Measurements from ENCODE around the gene GALNT9. TPM values are rescaled to one million over a fixed set of nuclear protein-coding genes. Genes with fewer than 3 reads are reported as not detected.

GALNT9 gene
- total RNA-seq, 1 donor from 2014 or later: not detected

GRCh38 chr12:132338311-132338710, 8.9 kb upstream of the GALNT9 start:
- peaks cover 25% of the 10 kb centered on the region for H3K27me3 Mint-ChIP-seq (ENCODE audit: insufficient read depth, low read depth)
- no peaks in the 10 kb centered on the region for H4K20me1 ChIP-seq (ENCODE audit: low read depth)
- no peak for DNase-seq (ENCODE audit: low spot score)
- H2AFZ ChIP-seq (replicated peaks): no peak overlapping the region
- H3K27ac Mint-ChIP-seq: no peak overlapping the region
- H3K79me2 ChIP-seq (ENCODE audit: low read depth): no peaks in the 10 kb centered on the region
- H3K9me3 Mint-ChIP-seq: peaks cover 2% of the 10 kb centered on the region
- no peak overlapping the region for H3K27ac ChIP-seq
- no peak overlapping the region for H3K9ac ChIP-seq
- no peaks in the 10 kb centered on the region for H3K36me3 ChIP-seq
- no peak for TF ChIP-seq EZH2phosphoT487 (IDR thresholded peaks at IDR 0.05)
- no peak for TF ChIP-seq EZH2 (IDR thresholded peaks at IDR 0.05)
- no peak for TF ChIP-seq CTCF (IDR thresholded peaks at IDR 0.05)
- peaks cover 6% of the 10 kb centered on the region for H3F3A ChIP-seq (ENCODE audit: low read depth)
- no peaks in the 10 kb centered on the region for H3K4me1 ChIP-seq
- peaks cover 14% of the 10 kb centered on the region for H3K4me1 Mint-ChIP-seq
- no peak overlapping the region for H3K4me3 ChIP-seq
- no peak overlapping the region for H3K4me2 ChIP-seq
- no peaks in the 10 kb centered on the region for H3K9me3 ChIP-seq (ENCODE audit: low read depth)
- no peak overlapping the region for H3K4me3 Mint-ChIP-seq
- peaks cover 84% of the 10 kb centered on the region for H3K27me3 ChIP-seq
- no peaks in the 10 kb centered on the region for H3K36me3 Mint-ChIP-seq

- Histone ChIP-seq H2AFZ (replicated peaks) (no peak overlapping the region), H3K9ac (no peak overlapping the region), H3K9me3 (ENCODE audit: low read depth) (no peaks in the 10 kb centered on the region), H3K4me2 (no peak overlapping the region), H3K27ac (no peak overlapping the region), H3F3A (ENCODE audit: low read depth) (no peaks in the 10 kb centered on the region), H3K79me2 (ENCODE audit: low read depth) (no peaks in the 10 kb centered on the region), H3K4me3 (no peak overlapping the region), H4K20me1 (ENCODE audit: low read depth) (no peaks in the 10 kb centered on the region), H3K4me1 (no peaks in the 10 kb centered on the region), H3K36me3 (no peaks in the 10 kb centered on the region), H3K27me3 (peaks cover 89% of the 10 kb centered on the region)
- Mint-ChIP-seq H3K4me3 (peak overlapping the region; percentile 43), H3K9me3 (peaks cover 2% of the 10 kb centered on the region), H3K4me1 (peaks cover 7% of the 10 kb centered on the region), H3K36me3 (no peaks in the 10 kb centered on the region), H3K27me3 (ENCODE audit: insufficient read depth, low read depth) (peaks cover 18% of the 10 kb centered on the region), H3K27ac (no peak overlapping the region)
- TF ChIP-seq CTCF (IDR thresholded peaks at IDR 0.05) (no peak), EZH2 (IDR thresholded peaks at IDR 0.05) (no peak), EZH2phosphoT487 (IDR thresholded peaks at IDR 0.05) (no peak)
- DNase-seq (ENCODE audit: low spot score): no peak
Measured at GRCh38 chr12:132337557-132337956, 8.2 kb upstream of the GALNT9 start.

- Mint-ChIP-seq H3K9me3 (peaks cover 2% of the 10 kb centered on the region), H3K27me3 (ENCODE audit: insufficient read depth, low read depth) (peaks cover 17% of the 10 kb centered on the region), H3K27ac (no peak overlapping the region), H3K4me1 (peaks cover 4% of the 10 kb centered on the region), H3K36me3 (no peaks in the 10 kb centered on the region), H3K4me3 (no peak overlapping the region)
- H3K4me2 ChIP-seq: no peak overlapping the region
- H3K9ac ChIP-seq: no peak overlapping the region
- H3K4me1 ChIP-seq: no peaks in the 10 kb centered on the region
- DNase-seq (ENCODE audit: low spot score): no peak
- no peak overlapping the region for H3K4me3 ChIP-seq
- TF ChIP-seq EZH2 (IDR thresholded peaks at IDR 0.05) (no peak), EZH2phosphoT487 (IDR thresholded peaks at IDR 0.05) (no peak), CTCF (IDR thresholded peaks at IDR 0.05) (no peak)
- H4K20me1 ChIP-seq (ENCODE audit: low read depth): no peaks in the 10 kb centered on the region
- no peaks in the 10 kb centered on the region for H3F3A ChIP-seq (ENCODE audit: low read depth)
- H3K27ac ChIP-seq: no peak overlapping the region
- no peaks in the 10 kb centered on the region for H3K36me3 ChIP-seq
- no peaks in the 10 kb centered on the region for H3K9me3 ChIP-seq (ENCODE audit: low read depth)
- peaks cover 94% of the 10 kb centered on the region for H3K27me3 ChIP-seq
- H2AFZ ChIP-seq (replicated peaks): no peak overlapping the region
- no peaks in the 10 kb centered on the region for H3K79me2 ChIP-seq (ENCODE audit: low read depth)
Measured at GRCh38 chr12:132336451-132337413, 7.3 kb upstream of the GALNT9 start.
